PC-9 (cell line): ENCODE data around the gene AKT1S1.

ENCODE experiments used
- EZH2 ChIP-seq: fragments of 200-600 bp; sonication (generic); IDR thresholded peaks from 2 replicates; pipeline ENCODE4 v1.8.0; 2017; ENCODE audit warnings: antibody characterized with exemption, low read depth
- TF ChIP-seq, protein P1 (sequence below): fragments of 200-600 bp; sonication (generic); conservative IDR thresholded peaks from 2 replicates; pipeline ENCODE4 v1.6.1; 2017; ENCODE audit warnings: mixed run types, antibody characterized with exemption, mild to moderate bottlenecking, moderate library complexity

DNA sequence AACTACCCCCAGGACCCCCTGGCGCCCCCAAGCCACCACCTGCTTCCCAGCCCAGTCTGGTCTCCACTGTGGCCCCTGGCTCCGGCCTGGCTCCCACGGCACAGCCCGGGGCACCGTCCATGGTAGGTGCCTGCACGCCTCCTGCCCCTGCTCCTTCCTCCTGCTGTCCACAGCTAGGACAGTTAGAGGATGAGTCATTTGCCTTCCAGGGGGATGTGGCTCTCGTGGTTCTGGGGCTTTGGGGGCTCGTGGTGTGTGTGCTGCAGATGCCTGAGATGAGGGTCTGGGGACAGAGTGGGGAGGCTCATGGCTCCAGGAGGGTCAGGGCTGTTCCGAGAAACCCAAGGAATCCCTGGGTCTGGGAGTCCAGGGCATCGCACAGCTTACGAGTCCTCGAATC, 46.4 kb downstream of the AKT1S1 start:
- TF ChIP-seq, protein P1, sequence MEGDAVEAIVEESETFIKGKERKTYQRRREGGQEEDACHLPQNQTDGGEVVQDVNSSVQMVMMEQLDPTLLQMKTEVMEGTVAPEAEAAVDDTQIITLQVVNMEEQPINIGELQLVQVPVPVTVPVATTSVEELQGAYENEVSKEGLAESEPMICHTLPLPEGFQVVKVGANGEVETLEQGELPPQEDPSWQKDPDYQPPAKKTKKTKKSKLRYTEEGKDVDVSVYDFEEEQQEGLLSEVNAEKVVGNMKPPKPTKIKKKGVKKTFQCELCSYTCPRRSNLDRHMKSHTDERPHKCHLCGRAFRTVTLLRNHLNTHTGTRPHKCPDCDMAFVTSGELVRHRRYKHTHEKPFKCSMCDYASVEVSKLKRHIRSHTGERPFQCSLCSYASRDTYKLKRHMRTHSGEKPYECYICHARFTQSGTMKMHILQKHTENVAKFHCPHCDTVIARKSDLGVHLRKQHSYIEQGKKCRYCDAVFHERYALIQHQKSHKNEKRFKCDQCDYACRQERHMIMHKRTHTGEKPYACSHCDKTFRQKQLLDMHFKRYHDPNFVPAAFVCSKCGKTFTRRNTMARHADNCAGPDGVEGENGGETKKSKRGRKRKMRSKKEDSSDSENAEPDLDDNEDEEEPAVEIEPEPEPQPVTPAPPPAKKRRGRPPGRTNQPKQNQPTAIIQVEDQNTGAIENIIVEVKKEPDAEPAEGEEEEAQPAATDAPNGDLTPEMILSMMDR, result no peak
- TF ChIP-seq EZH2, result no peak
